ENCODE measurements around the gene ARMC6. TPM values are rescaled to one million over a fixed set of nuclear protein-coding genes. Genes with fewer than 3 reads are reported as not detected.

Gene ARMC6
- total RNA-seq, 3 donors from 2014 or later, result 18.4 to 20.0 (median 19.3) TPM

DNA sequence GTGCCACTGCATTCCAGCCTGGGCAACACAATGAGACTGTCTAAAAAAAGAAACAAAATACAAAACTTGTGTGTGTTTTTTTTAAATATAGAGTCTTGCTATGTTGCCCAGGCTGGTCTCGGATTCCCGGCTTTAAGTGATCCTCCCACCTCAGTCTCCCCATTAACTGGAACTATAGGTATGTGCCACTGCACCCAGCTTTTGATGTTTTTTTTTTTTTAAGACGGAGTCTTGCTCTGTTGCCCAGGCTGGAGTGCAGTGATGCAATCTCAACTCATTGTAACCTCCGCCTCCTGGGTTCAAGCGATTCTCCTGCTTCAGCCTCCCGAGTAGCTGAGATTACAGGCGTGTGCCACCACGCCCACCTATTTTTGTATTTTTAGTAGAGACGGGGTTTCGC, 37.1 kb upstream of the ARMC6 start:
- Histone ChIP-seq H3K9me3 (no peaks in the 10 kb centered on the region), H3K4me1 (ENCODE audit: low read depth) (no peaks in the 10 kb centered on the region), H3K4me3 (no peak overlapping the region), H3K36me3 (ENCODE audit: low read depth) (no peaks in the 10 kb centered on the region)
- DNase-seq (no peak), ATAC-seq (no peak)
- intact Hi-C loops (cut with DNase I, micrococcal nuclease), result no loop called here
- TF ChIP-seq, protein P1, sequence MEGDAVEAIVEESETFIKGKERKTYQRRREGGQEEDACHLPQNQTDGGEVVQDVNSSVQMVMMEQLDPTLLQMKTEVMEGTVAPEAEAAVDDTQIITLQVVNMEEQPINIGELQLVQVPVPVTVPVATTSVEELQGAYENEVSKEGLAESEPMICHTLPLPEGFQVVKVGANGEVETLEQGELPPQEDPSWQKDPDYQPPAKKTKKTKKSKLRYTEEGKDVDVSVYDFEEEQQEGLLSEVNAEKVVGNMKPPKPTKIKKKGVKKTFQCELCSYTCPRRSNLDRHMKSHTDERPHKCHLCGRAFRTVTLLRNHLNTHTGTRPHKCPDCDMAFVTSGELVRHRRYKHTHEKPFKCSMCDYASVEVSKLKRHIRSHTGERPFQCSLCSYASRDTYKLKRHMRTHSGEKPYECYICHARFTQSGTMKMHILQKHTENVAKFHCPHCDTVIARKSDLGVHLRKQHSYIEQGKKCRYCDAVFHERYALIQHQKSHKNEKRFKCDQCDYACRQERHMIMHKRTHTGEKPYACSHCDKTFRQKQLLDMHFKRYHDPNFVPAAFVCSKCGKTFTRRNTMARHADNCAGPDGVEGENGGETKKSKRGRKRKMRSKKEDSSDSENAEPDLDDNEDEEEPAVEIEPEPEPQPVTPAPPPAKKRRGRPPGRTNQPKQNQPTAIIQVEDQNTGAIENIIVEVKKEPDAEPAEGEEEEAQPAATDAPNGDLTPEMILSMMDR (IDR thresholded peaks at IDR 0.05), result no peak

DNA sequence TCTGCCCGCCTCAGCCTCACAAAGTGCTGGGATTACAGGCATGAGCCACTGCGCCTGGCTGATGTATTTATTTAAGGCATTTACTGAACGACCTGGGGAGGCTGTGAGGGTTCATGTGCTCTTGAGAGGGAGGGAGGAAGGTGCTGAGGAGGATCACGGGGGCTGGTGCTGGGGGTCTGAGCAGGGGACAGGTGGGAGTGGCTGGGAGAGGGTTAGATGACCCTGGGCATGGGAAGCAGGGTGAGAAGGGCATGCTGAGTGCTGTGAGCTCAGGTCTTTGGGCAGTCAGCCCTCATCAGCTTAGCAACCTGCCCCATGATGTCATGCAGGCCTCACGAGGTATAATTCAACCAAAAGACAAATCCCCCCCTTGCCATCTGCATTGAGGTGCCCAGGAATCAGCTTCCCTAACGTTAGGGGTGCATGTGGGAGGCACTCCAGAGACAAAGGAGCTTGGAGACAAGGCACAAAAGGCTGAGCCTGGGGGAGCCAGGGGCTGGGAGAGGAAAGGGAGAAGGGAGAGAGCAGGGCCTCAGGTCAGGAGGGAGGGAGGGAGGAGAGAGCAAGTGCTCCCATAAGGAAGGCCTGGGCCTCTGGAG, 36.5 kb upstream of the ARMC6 start:
- TF ChIP-seq, protein P1 (IDR thresholded peaks at IDR 0.05), result no peak
- no peak for DNase-seq
- no peaks in the 10 kb centered on the region for H3K4me1 ChIP-seq (ENCODE audit: low read depth)
- ATAC-seq, result no peak
- H3K9me3 ChIP-seq, result no peaks in the 10 kb centered on the region
- intact Hi-C loops (cut with DNase I, micrococcal nuclease), result no loop called here
- no peaks in the 10 kb centered on the region for H3K36me3 ChIP-seq (ENCODE audit: low read depth)
- H3K4me3 ChIP-seq, result no peak overlapping the region

DNA sequence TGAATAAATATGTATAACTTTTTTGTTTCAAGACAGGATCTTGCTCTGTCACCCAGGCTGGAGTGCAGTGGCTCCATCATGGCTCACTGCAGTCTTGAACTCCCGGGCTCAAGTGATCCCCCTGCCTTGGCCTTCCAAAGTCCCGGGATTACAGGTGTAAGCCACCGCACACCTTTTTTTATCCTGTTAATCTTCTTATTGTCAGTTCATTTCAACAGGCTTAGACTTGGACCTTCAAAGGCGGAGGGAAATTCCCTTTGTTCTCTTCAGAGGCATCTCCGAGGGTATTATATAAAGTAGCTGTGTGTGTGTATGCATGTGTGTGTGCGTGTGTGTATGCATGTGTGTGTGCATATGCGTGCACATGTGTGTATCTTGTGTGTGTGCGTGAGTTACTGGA, 35.1 kb upstream of the ARMC6 start:
- ATAC-seq (no peak), DNase-seq (no peak)
- Histone ChIP-seq H3K9me3 (no peaks in the 10 kb centered on the region), H3K4me1 (ENCODE audit: low read depth) (no peaks in the 10 kb centered on the region), H3K36me3 (ENCODE audit: low read depth) (no peaks in the 10 kb centered on the region), H3K4me3 (no peak overlapping the region)
- TF ChIP-seq, protein P1 (IDR thresholded peaks at IDR 0.05), result no peak
- intact Hi-C loops (cut with DNase I, micrococcal nuclease), result no loop called here

DNA sequence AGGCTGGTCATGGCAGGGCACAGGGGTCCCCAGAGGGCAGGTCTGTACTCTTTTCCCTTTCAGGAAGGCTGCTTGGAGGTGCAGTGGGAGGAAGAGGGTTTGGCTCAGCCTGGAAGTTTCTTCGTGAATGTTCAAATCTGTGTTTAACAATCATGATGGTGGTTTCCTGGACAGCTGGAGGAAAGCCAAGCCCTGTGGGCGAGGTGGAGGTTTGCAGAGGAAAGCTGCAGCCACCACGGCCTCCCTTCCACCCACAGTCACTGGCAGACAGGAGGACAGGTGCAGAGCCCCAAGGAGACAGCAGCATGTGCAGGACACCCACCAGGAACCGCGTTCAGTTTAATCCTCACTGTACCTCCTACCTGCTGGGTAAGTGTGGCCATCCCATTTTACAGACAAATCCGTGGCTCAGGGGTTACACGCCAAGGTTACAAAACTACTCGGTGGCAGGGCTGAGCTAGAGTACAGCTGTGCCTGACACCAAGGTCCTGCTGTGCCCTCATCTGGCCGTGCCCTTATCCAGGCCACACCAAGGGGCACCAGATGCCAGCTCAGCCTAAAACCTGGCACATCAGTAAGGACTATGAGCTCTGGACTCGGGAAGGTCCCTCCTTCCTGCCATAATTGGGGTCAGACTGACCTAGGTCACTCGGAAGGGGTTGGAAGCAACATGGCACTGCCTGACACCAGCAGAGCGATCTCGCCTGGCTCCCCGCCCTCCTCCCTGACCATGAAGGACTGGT, 34.2 kb upstream of the ARMC6 start:
- H3K9me3 ChIP-seq, result no peaks in the 10 kb centered on the region
- DNase-seq, result no peak
- H3K4me1 ChIP-seq (ENCODE audit: low read depth), result no peaks in the 10 kb centered on the region
- TF ChIP-seq, protein P1 (IDR thresholded peaks at IDR 0.05), result no peak
- ATAC-seq, result no peak
- H3K4me3 ChIP-seq, result no peak overlapping the region
- intact Hi-C loops (cut with DNase I, micrococcal nuclease), result no loop called here
- no peaks in the 10 kb centered on the region for H3K36me3 ChIP-seq (ENCODE audit: low read depth)

DNA sequence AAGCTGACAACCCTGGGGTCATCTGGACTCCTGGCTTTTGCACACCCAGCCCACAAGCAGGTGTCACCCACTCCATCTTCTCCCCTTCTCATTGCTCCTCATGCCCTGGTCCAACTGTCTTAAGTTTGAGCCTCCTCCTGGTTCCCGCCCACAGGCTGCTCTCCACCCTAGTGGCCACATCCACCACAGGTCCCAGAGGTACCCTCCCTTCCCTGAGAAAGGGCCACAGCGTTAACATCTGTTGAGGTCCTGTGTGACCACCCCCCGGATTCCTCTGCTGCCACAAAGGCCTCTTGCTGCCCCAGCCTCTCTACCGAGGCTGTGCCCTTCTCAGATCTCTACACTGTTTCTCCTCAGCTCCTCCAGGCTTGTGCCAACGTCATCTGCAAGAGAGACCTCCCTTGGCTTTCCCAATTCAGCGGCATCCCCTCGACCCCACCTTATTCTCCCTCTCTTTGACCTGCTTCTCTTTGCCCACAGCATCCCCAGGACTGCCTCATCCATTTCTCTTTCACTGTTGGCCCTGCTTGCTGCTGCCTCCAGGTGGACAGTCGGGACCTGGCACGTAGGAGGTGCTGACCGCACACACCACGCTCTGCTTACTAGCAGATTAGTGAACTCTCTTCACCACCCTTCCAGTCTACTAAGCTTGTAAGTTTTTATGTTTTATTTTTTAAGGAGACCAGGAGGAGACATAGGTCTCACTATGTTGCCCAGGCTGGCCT, 33.3 kb upstream of the ARMC6 start:
- intact Hi-C loops (cut with DNase I, micrococcal nuclease), result no loop called here
- DNase-seq (no peak), ATAC-seq (no peak)
- Histone ChIP-seq H3K9me3 (no peaks in the 10 kb centered on the region), H3K4me3 (no peak overlapping the region), H3K4me1 (ENCODE audit: low read depth) (no peaks in the 10 kb centered on the region), H3K36me3 (ENCODE audit: low read depth) (no peaks in the 10 kb centered on the region)
- TF ChIP-seq, protein P1 (IDR thresholded peaks at IDR 0.05), result no peak

All from mucosa of descending colon (tissue), 3 donors.